A673 (cell line): ENCODE measurements around the gene PDE11A. TPM values are rescaled to one million over a fixed set of nuclear protein-coding genes. Genes with fewer than 3 reads are reported as not detected.

Source experiments
- BruUV-seq: library from RNA; stranded (reverse); fragments of 400-500 nt; replicated peaks from 2 replicates; lab custom pipeline; 2021; lab: Mats Ljungman, UMichigan
- CTCF ChIA-PET: fragments of 300-600 bp; sonication (Branson Sonifier 250); formaldehyde crosslinking; loops from one replicate; lab custom pipeline; 2022; ENCODE audit warnings: antibody characterized with exemption; lab: Charles Lee
- POLR2A ChIA-PET: fragments of 300-600 bp; sonication (Branson Sonifier 250); formaldehyde crosslinking; loops from one replicate; lab custom pipeline; 2022; ENCODE audit warnings: antibody characterized with exemption; ENCODE audit not compliant: low non-redundant PET; lab: Charles Lee
- DNase-seq: peaks from one replicate; pipeline ENCODE4 v3.0.0-alpha.2; 2015; ENCODE audit warnings: low spot score
- H3K27ac ChIP-seq: fragments of 200-600 bp; sonication (generic); 2 replicates; pipeline ENCODE4 v1.5.1; 2016; ENCODE audit warnings: mixed run types, low read depth, mild to moderate bottlenecking, mixed read lengths, antibody characterized with exemption, low read length; ENCODE audit not compliant: poor library complexity, severe bottlenecking
- H3K27me3 ChIP-seq: fragments of 200-600 bp; sonication (generic); replicated peaks from 2 replicates; pipeline ENCODE4 v1.6.1; 2017; ENCODE audit warnings: mixed run types, low read depth, mild to moderate bottlenecking, mixed read lengths, antibody characterized with exemption, low read length; ENCODE audit not compliant: insufficient read depth, poor library complexity
- H3K36me3 ChIP-seq: fragments of 200-600 bp; sonication (generic); 2 replicates; pipeline ENCODE4 v1.6.1; 2016; ENCODE audit warnings: mixed run types, mild to moderate bottlenecking, mixed read lengths, antibody characterized with exemption, low read length; ENCODE audit not compliant: insufficient read depth, poor library complexity, severe bottlenecking
- H3K4me1 ChIP-seq: fragments of 200-600 bp; sonication (generic); 2 replicates; pipeline ENCODE4 v1.6.1; 2017; ENCODE audit warnings: mixed run types, mild to moderate bottlenecking, mixed read lengths, antibody characterized with exemption, low read length; ENCODE audit not compliant: insufficient read depth, poor library complexity, severe bottlenecking
- H3K4me3 ChIP-seq: fragments of 200-600 bp; sonication (generic); 2 replicates; pipeline ENCODE4 v1.5.1; 2016; ENCODE audit warnings: low read depth, mixed run types, mild to moderate bottlenecking, mixed read lengths, low read length; ENCODE audit not compliant: poor library complexity, severe bottlenecking
- H3K9me3 ChIP-seq: fragments of 200-600 bp; sonication (generic); 2 replicates; pipeline ENCODE4 v1.6.1; 2016; ENCODE audit warnings: mixed run types, low read depth, mild to moderate bottlenecking, mixed read lengths, antibody characterized with exemption, low read length; ENCODE audit not compliant: poor library complexity, severe bottlenecking
- CTCF ChIP-seq: fragments of 300-800, 200-600 bp; sonication (generic); conservative IDR thresholded peaks from 2 replicates; pipeline ENCODE4 v1.5.1; 2017; ENCODE audit warnings: low read depth, mild to moderate bottlenecking, antibody characterized with exemption, low read length, moderate library complexity, mixed read lengths
- EZH2 ChIP-seq: fragments of 200-600 bp; sonication (generic); IDR thresholded peaks from 2 replicates; pipeline ENCODE4 v1.6.1; 2017; ENCODE audit warnings: borderline replicate concordance, low read depth, mild to moderate bottlenecking, mixed read lengths, antibody characterized with exemption, low read length; ENCODE audit not compliant: poor library complexity, severe bottlenecking
- intact Hi-C: fragments of 100-400 bp; cut with micrococcal nuclease; formaldehyde crosslinking; loops from one replicate; pipeline ENCODE4 v1.10.0; 2022; ENCODE audit not compliant: unreplicated experiment
- total RNA-seq: library from RNA; stranded (reverse); gene quantifications from 2 replicates; pipeline ENCODE4 v1.2.3, GENCODE V29; 2021

The PDE11A gene
- total RNA-seq, 1 experiment from 2014 or later, result not detected

- Histone ChIP-seq H3K4me1 (no peaks in the 10 kb centered on the region), H3K4me3 (no peak overlapping the region), H3K9me3 (no peaks in the 10 kb centered on the region), H3K27ac (no peak overlapping the region), H3K36me3 (no peaks in the 10 kb centered on the region), H3K27me3 (no peaks in the 10 kb centered on the region)
- POLR2A ChIA-PET, result no interaction called here
- intact Hi-C loops, result no loop called here
- TF ChIP-seq EZH2, result no peak
- TF ChIP-seq CTCF, result no peak
- DNase-seq, result no peak
- CTCF ChIA-PET, result no interaction called here
- BruUV-seq, result no TSS peak
Measured at GRCh38 chr2:177883177-177883576, 189.4 kb downstream of the PDE11A start.

GRCh38 chr2:177882501-177882900, 190.1 kb downstream of the PDE11A start:
- Histone ChIP-seq H3K4me3 (no peak overlapping the region), H3K27me3 (no peaks in the 10 kb centered on the region), H3K27ac (no peak overlapping the region), H3K4me1 (no peaks in the 10 kb centered on the region), H3K36me3 (no peaks in the 10 kb centered on the region), H3K9me3 (no peaks in the 10 kb centered on the region)
- TF ChIP-seq EZH2, result no peak
- TF ChIP-seq CTCF, result no peak
- BruUV-seq, result no TSS peak
- no peak for DNase-seq
- intact Hi-C loops, result no loop called here
- ChIA-PET CTCF (no interaction called here), POLR2A (no interaction called here)

- POLR2A ChIA-PET, result interaction anchor here (0.6 kb wide), 1 partner anchor 222 kb away, joined by 3 read pairs; no protein-coding TSS in a partner anchor
- intact Hi-C loops, result no loop called here
- Histone ChIP-seq H3K4me3 (no peak overlapping the region), H3K27me3 (no peaks in the 10 kb centered on the region), H3K27ac (no peak overlapping the region), H3K4me1 (no peaks in the 10 kb centered on the region), H3K36me3 (no peaks in the 10 kb centered on the region), H3K9me3 (no peaks in the 10 kb centered on the region)
- BruUV-seq, result no TSS peak
- TF ChIP-seq EZH2 (no peak), CTCF (no peak)
- CTCF ChIA-PET, result no interaction called here
- DNase-seq, result no peak
Measured at GRCh38 chr2:177881921-177882320, 190.7 kb downstream of the PDE11A start.
